Measurements from ENCODE around the gene NBAS. TPM values are rescaled to one million over a fixed set of nuclear protein-coding genes. Genes with fewer than 3 reads are reported as not detected.

Gene NBAS
- total RNA-seq, 1 experiment from 2014 or later: 28.9 TPM

GRCh38 chr2:15548974-15549373, 12.2 kb downstream of the NBAS start:
- DNase-seq: no peak
- CTCF ChIA-PET: no interaction called here
- BruUV-seq (replicated peaks): no TSS peak
- TF ChIP-seq EZH2 (IDR thresholded peaks at IDR 0.05; ENCODE audit: low read depth) (no peak), CTCF (conservative IDR thresholded peaks at IDR 0.05) (no peak)
- intact Hi-C loops (cut with micrococcal nuclease; ENCODE audit: unreplicated experiment): no loop called here
- POLR2A ChIA-PET (ENCODE audit: unreplicated experiment): no interaction called here
- H3F3A ChIP-seq (ENCODE audit: insufficient read depth, low read depth): no peaks in the 10 kb centered on the region
- no peaks in the 10 kb centered on the region for H3K79me2 ChIP-seq (ENCODE audit: low read depth)
- H3K36me3 ChIP-seq (ENCODE audit: low read depth): peaks cover 6% of the 10 kb centered on the region; the same call in 1 of the 2 replicates
- H3K9me2 ChIP-seq (ENCODE audit: insufficient read depth): no peaks in the 10 kb centered on the region
- no peaks in the 10 kb centered on the region for H3K27me3 ChIP-seq (ENCODE audit: insufficient read depth, low read depth)
- H3K9me3 ChIP-seq (ENCODE audit: insufficient read depth, low read depth): no peaks in the 10 kb centered on the region
- H3K4me3 ChIP-seq: no peak overlapping the region
- H3K4me1 ChIP-seq (replicated peaks; ENCODE audit: insufficient read depth): no peaks in the 10 kb centered on the region
- no peaks in the 10 kb centered on the region for H4K20me1 ChIP-seq (ENCODE audit: insufficient read depth)
- H2AFZ ChIP-seq: no peak overlapping the region
- no peak overlapping the region for H3K27ac ChIP-seq
- no peak overlapping the region for H3K4me2 ChIP-seq

- Histone ChIP-seq H4K20me1 (ENCODE audit: insufficient read depth) (no peaks in the 10 kb centered on the region), H3K79me2 (ENCODE audit: low read depth) (no peaks in the 10 kb centered on the region), H3K36me3 (ENCODE audit: low read depth) (peaks cover 6% of the 10 kb centered on the region; the same call in 1 of the 2 replicates), H3K4me2 (no peak overlapping the region), H3K27me3 (ENCODE audit: insufficient read depth, low read depth) (no peaks in the 10 kb centered on the region), H3K4me1 (replicated peaks; ENCODE audit: insufficient read depth) (no peaks in the 10 kb centered on the region), H3K9me2 (ENCODE audit: insufficient read depth) (no peaks in the 10 kb centered on the region), H3K4me3 (no peak overlapping the region), H3K27ac (no peak overlapping the region), H3K9me3 (ENCODE audit: insufficient read depth, low read depth) (no peaks in the 10 kb centered on the region), H3F3A (ENCODE audit: insufficient read depth, low read depth) (no peaks in the 10 kb centered on the region), H2AFZ (no peak overlapping the region)
- BruUV-seq (replicated peaks): no TSS peak
- DNase-seq: no peak
- intact Hi-C loops (cut with micrococcal nuclease; ENCODE audit: unreplicated experiment): no loop called here
- TF ChIP-seq EZH2 (IDR thresholded peaks at IDR 0.05; ENCODE audit: low read depth): no peak
- TF ChIP-seq CTCF (conservative IDR thresholded peaks at IDR 0.05): no peak
- ChIA-PET POLR2A (ENCODE audit: unreplicated experiment) (no interaction called here), CTCF (no interaction called here)
Measured at GRCh38 chr2:15547115-15547876, 13.8 kb downstream of the NBAS start.

- Histone ChIP-seq H3K36me3 (ENCODE audit: low read depth) (peaks cover 6% of the 10 kb centered on the region; the same call in 1 of the 2 replicates), H4K20me1 (ENCODE audit: insufficient read depth) (no peaks in the 10 kb centered on the region), H2AFZ (no peak overlapping the region), H3K4me1 (replicated peaks; ENCODE audit: insufficient read depth) (no peaks in the 10 kb centered on the region), H3K27ac (no peak overlapping the region), H3K79me2 (ENCODE audit: low read depth) (no peaks in the 10 kb centered on the region), H3K9me3 (ENCODE audit: insufficient read depth, low read depth) (no peaks in the 10 kb centered on the region), H3K9me2 (ENCODE audit: insufficient read depth) (no peaks in the 10 kb centered on the region), H3F3A (ENCODE audit: insufficient read depth, low read depth) (no peaks in the 10 kb centered on the region), H3K4me2 (no peak overlapping the region), H3K4me3 (no peak overlapping the region), H3K27me3 (ENCODE audit: insufficient read depth, low read depth) (no peaks in the 10 kb centered on the region)
- no peak for DNase-seq
- intact Hi-C loops (cut with micrococcal nuclease; ENCODE audit: unreplicated experiment): no loop called here
- no TSS peak for BruUV-seq (replicated peaks)
- ChIA-PET POLR2A (ENCODE audit: unreplicated experiment) (no interaction called here), CTCF (no interaction called here)
- TF ChIP-seq CTCF (conservative IDR thresholded peaks at IDR 0.05): 0 out of 2 replicates have a peak, but pooled peaks have one; percentile 41
- no peak for TF ChIP-seq EZH2 (IDR thresholded peaks at IDR 0.05; ENCODE audit: low read depth)
Measured at GRCh38 chr2:15546297-15547098, 14.6 kb downstream of the NBAS start.
